ENCODE data around the gene TMUB2. TPM values are rescaled to one million over a fixed set of nuclear protein-coding genes. Genes with fewer than 3 reads are reported as not detected.

Gene TMUB2
- total RNA-seq, 2 experiments from 2014 or later: 21.3 to 25.9 TPM

DNA sequence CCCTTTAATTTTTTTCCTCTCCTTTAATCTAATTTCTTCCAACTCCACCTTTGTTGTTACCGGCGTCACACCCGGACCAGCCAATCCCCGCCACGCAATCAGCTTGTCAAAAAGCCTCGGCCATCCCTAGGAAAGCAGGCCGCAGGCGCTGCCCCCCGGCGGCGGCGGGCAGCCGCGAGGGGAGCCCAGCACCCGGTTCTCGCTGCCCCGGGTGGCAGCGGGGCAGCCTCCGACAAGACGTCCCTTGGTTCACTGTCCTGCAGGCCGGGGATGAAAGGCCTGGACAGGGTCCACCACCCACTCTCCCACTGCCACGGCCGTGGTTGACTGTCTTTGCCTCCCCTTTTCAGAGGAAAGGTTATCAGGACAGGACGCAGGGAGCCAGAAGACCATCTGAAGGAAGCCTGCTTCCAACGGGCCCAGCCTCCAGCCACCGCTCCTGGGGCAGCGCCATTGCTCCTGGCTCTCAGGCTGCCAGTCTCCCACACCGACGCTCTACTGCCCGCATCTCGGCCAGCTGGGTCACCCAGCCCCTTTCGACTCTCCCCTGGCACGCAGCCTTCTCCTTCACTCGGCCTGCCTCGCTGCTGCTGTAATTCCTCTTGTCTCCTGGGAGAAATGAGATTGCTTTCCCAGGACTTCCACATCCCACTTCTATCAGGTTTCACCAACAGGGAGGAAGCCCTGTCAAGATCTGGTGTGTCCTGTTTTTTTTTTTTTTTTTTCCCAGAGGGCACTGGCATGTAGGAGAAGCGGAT, 35.5 kb downstream of the TMUB2 start:
- peak overlapping the region; percentile 90 for H3K4me3 ChIP-seq (ENCODE audit: low read depth, low read length, poor library complexity, severe bottlenecking)
- no peak overlapping the region for H2AFZ ChIP-seq (ENCODE audit: low read length)
- peaks cover 15% of the 10 kb centered on the region for H3K79me2 ChIP-seq (ENCODE audit: insufficient read depth, low read depth, low read length)
- no peaks in the 10 kb centered on the region for H3K9me2 ChIP-seq (ENCODE audit: insufficient read depth, low read length)
- TF ChIP-seq, protein P1, sequence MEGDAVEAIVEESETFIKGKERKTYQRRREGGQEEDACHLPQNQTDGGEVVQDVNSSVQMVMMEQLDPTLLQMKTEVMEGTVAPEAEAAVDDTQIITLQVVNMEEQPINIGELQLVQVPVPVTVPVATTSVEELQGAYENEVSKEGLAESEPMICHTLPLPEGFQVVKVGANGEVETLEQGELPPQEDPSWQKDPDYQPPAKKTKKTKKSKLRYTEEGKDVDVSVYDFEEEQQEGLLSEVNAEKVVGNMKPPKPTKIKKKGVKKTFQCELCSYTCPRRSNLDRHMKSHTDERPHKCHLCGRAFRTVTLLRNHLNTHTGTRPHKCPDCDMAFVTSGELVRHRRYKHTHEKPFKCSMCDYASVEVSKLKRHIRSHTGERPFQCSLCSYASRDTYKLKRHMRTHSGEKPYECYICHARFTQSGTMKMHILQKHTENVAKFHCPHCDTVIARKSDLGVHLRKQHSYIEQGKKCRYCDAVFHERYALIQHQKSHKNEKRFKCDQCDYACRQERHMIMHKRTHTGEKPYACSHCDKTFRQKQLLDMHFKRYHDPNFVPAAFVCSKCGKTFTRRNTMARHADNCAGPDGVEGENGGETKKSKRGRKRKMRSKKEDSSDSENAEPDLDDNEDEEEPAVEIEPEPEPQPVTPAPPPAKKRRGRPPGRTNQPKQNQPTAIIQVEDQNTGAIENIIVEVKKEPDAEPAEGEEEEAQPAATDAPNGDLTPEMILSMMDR (conservative IDR thresholded peaks at IDR 0.05; ENCODE audit: low read length): peak; percentile 64
- no peak for TF ChIP-seq EZH2phosphoT487 (IDR thresholded peaks at IDR 0.05; ENCODE audit: borderline replicate concordance, low read depth, low read length)
- ChIA-PET POLR2A (interaction anchor here (0.6 to 1.5 kb wide), 10 partner anchors 8 to 290 kb away, joined by 3 to 5 read pairs (median 4); no protein-coding TSS in a partner anchor), CTCF (ENCODE audit: unreplicated experiment) (interaction anchor here (0.7 kb wide), 1 partner anchor 53 kb away, joined by 3 read pairs; no protein-coding TSS in a partner anchor)
- H3K4me1 ChIP-seq (ENCODE audit: insufficient read depth, low read length, poor library complexity, severe bottlenecking): peaks cover 15% of the 10 kb centered on the region
- peak overlapping the region; percentile 80 for H3K4me2 ChIP-seq (ENCODE audit: low read length)
- no peaks in the 10 kb centered on the region for H3K9me3 ChIP-seq (ENCODE audit: low read length)
- intact Hi-C loops (cut with micrococcal nuclease; ENCODE audit: unreplicated experiment): no loop called here
- peak; percentile 64 for DNase-seq (ENCODE audit: low spot score)
- no TSS peak for BruUV-seq (replicated peaks)
- H3K27ac ChIP-seq (ENCODE audit: low read depth, low read length, poor library complexity, severe bottlenecking): peak overlapping the region; percentile 86
- no peaks in the 10 kb centered on the region for H4K20me1 ChIP-seq (ENCODE audit: insufficient read depth, low read length)
- peaks cover 10% of the 10 kb centered on the region for H3K36me3 ChIP-seq (ENCODE audit: insufficient read depth, low read length)

DNA sequence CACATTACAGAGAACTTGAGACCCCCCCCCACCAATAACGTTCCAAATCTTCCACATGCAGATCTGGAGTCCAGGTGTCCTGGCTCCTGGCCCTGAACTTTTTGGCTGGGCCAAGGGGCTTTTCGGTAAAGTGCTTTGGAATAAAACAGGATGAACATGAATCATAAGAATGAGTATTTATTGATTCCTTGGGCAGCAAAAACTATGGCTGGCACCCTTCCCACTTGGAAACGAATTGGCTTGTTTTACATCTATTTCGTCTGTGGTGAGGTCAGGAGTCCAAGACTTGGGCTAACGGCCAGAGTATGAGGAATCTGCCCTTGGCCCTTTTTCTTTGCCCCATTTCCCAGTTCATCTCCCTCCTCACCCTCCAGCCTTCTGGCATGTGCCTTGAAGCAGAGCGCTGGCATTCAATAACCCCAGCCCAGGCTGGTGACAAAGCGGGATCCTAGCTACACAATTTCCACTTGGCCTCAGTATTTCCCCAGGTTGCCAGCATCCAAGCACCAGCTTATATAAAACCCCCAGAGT, 36.8 kb downstream of the TMUB2 start:
- no peaks in the 10 kb centered on the region for H3K9me2 ChIP-seq (ENCODE audit: insufficient read depth, low read length)
- ChIA-PET CTCF (ENCODE audit: unreplicated experiment) (no interaction called here), POLR2A (interaction anchor here (0.7 kb wide), 1 partner anchor 126 kb away, joined by 3 read pairs; no protein-coding TSS in a partner anchor)
- H3K79me2 ChIP-seq (ENCODE audit: insufficient read depth, low read depth, low read length): peaks cover 5% of the 10 kb centered on the region; the same call in 1 of the 2 replicates
- no peaks in the 10 kb centered on the region for H3K9me3 ChIP-seq (ENCODE audit: low read length)
- H3K4me1 ChIP-seq (ENCODE audit: insufficient read depth, low read length, poor library complexity, severe bottlenecking): peaks cover 18% of the 10 kb centered on the region
- no peak overlapping the region for H2AFZ ChIP-seq (ENCODE audit: low read length)
- intact Hi-C loops (cut with micrococcal nuclease; ENCODE audit: unreplicated experiment): no loop called here
- TF ChIP-seq EZH2phosphoT487 (IDR thresholded peaks at IDR 0.05; ENCODE audit: borderline replicate concordance, low read depth, low read length): no peak
- TF ChIP-seq, protein P1 (conservative IDR thresholded peaks at IDR 0.05; ENCODE audit: low read length): no peak
- no peak overlapping the region for H3K4me2 ChIP-seq (ENCODE audit: low read length)
- BruUV-seq (replicated peaks): no TSS peak
- DNase-seq (ENCODE audit: low spot score): no peak
- H3K27ac ChIP-seq (ENCODE audit: low read depth, low read length, poor library complexity, severe bottlenecking): no peak overlapping the region
- no peaks in the 10 kb centered on the region for H4K20me1 ChIP-seq (ENCODE audit: insufficient read depth, low read length)
- H3K4me3 ChIP-seq (ENCODE audit: low read depth, low read length, poor library complexity, severe bottlenecking): no peak overlapping the region
- H3K36me3 ChIP-seq (ENCODE audit: insufficient read depth, low read length): no peaks in the 10 kb centered on the region

DNA sequence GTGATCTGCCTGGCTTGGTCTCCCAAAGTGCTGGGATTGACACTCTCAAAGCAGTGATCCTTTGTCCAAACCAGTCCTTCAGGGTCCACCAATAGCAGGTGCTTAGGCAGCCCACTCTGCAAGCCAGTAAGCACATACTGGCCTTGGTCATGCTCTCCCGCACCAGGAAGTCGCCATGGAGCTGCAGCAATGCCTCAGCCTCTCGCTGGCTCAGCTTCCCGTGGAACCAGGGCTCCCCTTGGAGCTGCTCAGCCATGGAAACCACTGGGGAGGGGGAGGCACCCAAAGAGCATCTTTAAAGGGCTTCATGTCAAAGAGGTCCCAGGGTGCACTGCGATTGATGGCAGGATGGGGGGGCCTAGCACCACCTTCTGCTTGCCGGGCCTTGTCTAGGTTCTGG, 42.3 kb downstream of the TMUB2 start:
- no peak for TF ChIP-seq EZH2phosphoT487 (IDR thresholded peaks at IDR 0.05; ENCODE audit: borderline replicate concordance, low read depth, low read length)
- TF ChIP-seq, protein P1 (conservative IDR thresholded peaks at IDR 0.05; ENCODE audit: low read length): no peak
- H3K9me2 ChIP-seq (ENCODE audit: insufficient read depth, low read length): no peaks in the 10 kb centered on the region
- H3K36me3 ChIP-seq (ENCODE audit: insufficient read depth, low read length): no peaks in the 10 kb centered on the region
- peaks cover 9% of the 10 kb centered on the region for H3K4me1 ChIP-seq (ENCODE audit: insufficient read depth, low read length, poor library complexity, severe bottlenecking)
- no peak for DNase-seq (ENCODE audit: low spot score)
- intact Hi-C loops (cut with micrococcal nuclease; ENCODE audit: unreplicated experiment): no loop called here
- no peaks in the 10 kb centered on the region for H3K79me2 ChIP-seq (ENCODE audit: insufficient read depth, low read depth, low read length)
- no peak overlapping the region for H3K4me2 ChIP-seq (ENCODE audit: low read length)
- BruUV-seq (replicated peaks): no TSS peak
- no peaks in the 10 kb centered on the region for H3K9me3 ChIP-seq (ENCODE audit: low read length)
- H3K4me3 ChIP-seq (ENCODE audit: low read depth, low read length, poor library complexity, severe bottlenecking): no peak overlapping the region
- ChIA-PET CTCF (ENCODE audit: unreplicated experiment) (no interaction called here), POLR2A (interaction anchor here (0.6 to 1.1 kb wide), 3 partner anchors 11 to 17 kb away, joined by 3 to 4 read pairs (median 3); no protein-coding TSS in a partner anchor)
- H2AFZ ChIP-seq (ENCODE audit: low read length): no peak overlapping the region
- H4K20me1 ChIP-seq (ENCODE audit: insufficient read depth, low read length): no peaks in the 10 kb centered on the region
- no peak overlapping the region for H3K27ac ChIP-seq (ENCODE audit: low read depth, low read length, poor library complexity, severe bottlenecking)
